Ishikawa (cell line): ENCODE data around the gene SLCO3A1.

ENCODE experiments used
- EP300 ChIP-seq: IDR thresholded peaks from 2 replicates; pipeline ENCODE4 v1.6.1; 2012; ENCODE audit warnings: borderline replicate concordance
- NFIC ChIP-seq: IDR thresholded peaks from 2 replicates; pipeline ENCODE4 v1.6.1; 2012
- RAD21 ChIP-seq: IDR thresholded peaks from 2 replicates; pipeline ENCODE4 v1.6.1; 2012; ENCODE audit warnings: low read depth
- REST ChIP-seq: IDR thresholded peaks from 2 replicates; pipeline ENCODE4 v1.6.1; 2012; ENCODE audit warnings: low read depth, mild to moderate bottlenecking
- TAF1 ChIP-seq: IDR thresholded peaks from 2 replicates; pipeline ENCODE4 v1.6.1; 2012; ENCODE audit warnings: low read depth, mild to moderate bottlenecking
- ZBTB7A ChIP-seq: IDR thresholded peaks from 2 replicates; pipeline ENCODE4 v1.6.1; 2012; ENCODE audit warnings: low read depth
- TF ChIP-seq, protein P1 (sequence below): IDR thresholded peaks from 2 replicates; pipeline ENCODE4 v1.6.1; 2012
- TF ChIP-seq, protein P2 (sequence below): IDR thresholded peaks from 2 replicates; pipeline ENCODE4 v1.6.1; 2012

- TF ChIP-seq, protein P1, sequence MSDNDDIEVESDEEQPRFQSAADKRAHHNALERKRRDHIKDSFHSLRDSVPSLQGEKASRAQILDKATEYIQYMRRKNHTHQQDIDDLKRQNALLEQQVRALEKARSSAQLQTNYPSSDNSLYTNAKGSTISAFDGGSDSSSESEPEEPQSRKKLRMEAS = no peak
- TF ChIP-seq EP300 (no peak), REST (no peak), RAD21 (no peak), NFIC (no peak), TAF1 (no peak), ZBTB7A (no peak)
- TF ChIP-seq, protein P2, sequence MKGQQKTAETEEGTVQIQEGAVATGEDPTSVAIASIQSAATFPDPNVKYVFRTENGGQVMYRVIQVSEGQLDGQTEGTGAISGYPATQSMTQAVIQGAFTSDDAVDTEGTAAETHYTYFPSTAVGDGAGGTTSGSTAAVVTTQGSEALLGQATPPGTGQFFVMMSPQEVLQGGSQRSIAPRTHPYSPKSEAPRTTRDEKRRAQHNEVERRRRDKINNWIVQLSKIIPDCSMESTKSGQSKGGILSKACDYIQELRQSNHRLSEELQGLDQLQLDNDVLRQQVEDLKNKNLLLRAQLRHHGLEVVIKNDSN = no peak
Observed at GRCh38 chr15:92056875-92057274, 203.4 kb downstream of the SLCO3A1 start.
